Caco-2 (cell line): Measurements from ENCODE around the gene TESMIN. TPM values are rescaled to one million over a fixed set of nuclear protein-coding genes. Genes with fewer than 3 reads are reported as not detected.

Source experiments
- BruUV-seq: library from RNA; stranded (reverse); fragments of 400-500 nt; replicated peaks from 2 replicates; lab custom pipeline; 2021; lab: Mats Ljungman, UMichigan
- CTCF ChIA-PET: fragments of 300-600 bp; sonication (Branson Sonifier 250); formaldehyde crosslinking; loops from one replicate; lab custom pipeline; 2022; ENCODE audit warnings: antibody characterized with exemption; lab: Charles Lee
- POLR2A ChIA-PET: fragments of 300-600 bp; sonication (Branson Sonifier 250); formaldehyde crosslinking; loops from one replicate; lab custom pipeline; 2022; ENCODE audit warnings: antibody characterized with exemption; lab: Charles Lee
- DNase-seq, 2 experiments: peaks; one replicate each; pipeline versions ENCODE4 v3.0.0 to v3.0.0-alpha.2; 2020 to 2022
- H3K27me3 ChIP-seq: replicated peaks from 2 replicates; pipeline ENCODE4 v1.6.0; 2011; ENCODE audit warnings: low read length; ENCODE audit not compliant: control insufficient read depth, insufficient read depth
- H3K36me3 ChIP-seq: 2 replicates; pipeline ENCODE4 v1.5.1; 2011; ENCODE audit warnings: low read length; ENCODE audit not compliant: control insufficient read depth, insufficient read depth
- H3K4me1 ChIP-seq: fragments of 250-450 bp; sonication (Bioruptor Pico); 2 replicates; pipeline ENCODE4 v1.5.1; 2020; ENCODE audit warnings: mild to moderate bottlenecking
- H3K4me3 ChIP-seq: 2 replicates; pipeline ENCODE4 v1.5.1; 2011; ENCODE audit warnings: low read depth, mild to moderate bottlenecking, control low read depth, low read length
- H3K9me3 ChIP-seq: fragments of 250-450 bp; sonication (Bioruptor Pico); 2 replicates; pipeline ENCODE4 v1.5.1; 2020; ENCODE audit warnings: mild to moderate bottlenecking, moderate library complexity
- H3K27ac Mint-ChIP-seq: one replicate; pipeline ENCODE4 v1.8.0; 2022; ENCODE audit warnings: mixed read lengths; ENCODE audit not compliant: unreplicated experiment
- H3K27me3 Mint-ChIP-seq: one replicate; pipeline ENCODE4 v1.8.0; 2022; ENCODE audit warnings: mixed read lengths; ENCODE audit not compliant: insufficient read depth, unreplicated experiment
- H3K36me3 Mint-ChIP-seq: one replicate; pipeline ENCODE4 v1.8.0; 2022; ENCODE audit warnings: mild to moderate bottlenecking, mixed read lengths; ENCODE audit not compliant: insufficient read depth, unreplicated experiment
- H3K4me1 Mint-ChIP-seq: one replicate; pipeline ENCODE4 v1.8.0; 2022; ENCODE audit warnings: low read depth, mixed read lengths; ENCODE audit not compliant: unreplicated experiment
- H3K4me3 Mint-ChIP-seq: one replicate; pipeline ENCODE4 v1.8.0; 2022; ENCODE audit warnings: mild to moderate bottlenecking, moderate library complexity, mixed read lengths; ENCODE audit not compliant: unreplicated experiment
- H3K9me3 Mint-ChIP-seq: one replicate; pipeline ENCODE4 v1.8.0; 2022; ENCODE audit warnings: mixed read lengths; ENCODE audit not compliant: unreplicated experiment
- CTCF ChIP-seq, 2 experiments: fragments of 200-600 bp in 1 of 2; IDR thresholded peaks; 1 replicate in 1 of 2; 2 replicates in 1 of 2; pipeline versions ENCODE4 v1.5.1 to v1.8.0; 2011 to 2022; ENCODE audit warnings: antibody characterized with exemption in 1 of 2, control low read depth in 1 of 2, inconsistent platforms in 1 of 2, low read depth in 1 of 2, low read length in 1 of 2, mild to moderate bottlenecking in 1 of 2, moderate library complexity in 1 of 2; ENCODE audit not compliant: insufficient read depth in 1 of 2, severe bottlenecking in 1 of 2, unreplicated experiment in 1 of 2
- intact Hi-C: fragments of 100-400 bp; cut with micrococcal nuclease; formaldehyde crosslinking; loops from one replicate; pipeline ENCODE4 v1.10.0; 2022; ENCODE audit not compliant: unreplicated experiment
- total RNA-seq: library from RNA; stranded (reverse); gene quantifications from 2 replicates; pipeline ENCODE4 v1.2.3, GENCODE V29; 2022

TESMIN gene
- total RNA-seq, 1 experiment from 2014 or later: 26.2 TPM

- H3K36me3 Mint-ChIP-seq: no peaks in the 10 kb centered on the region
- peak overlapping the region; percentile 16 for H3K27ac Mint-ChIP-seq
- CTCF ChIA-PET: no interaction called here
These were observed 10.5 kb upstream of the TESMIN start for GRCh38 chr11:68761801-68762200.

DNA sequence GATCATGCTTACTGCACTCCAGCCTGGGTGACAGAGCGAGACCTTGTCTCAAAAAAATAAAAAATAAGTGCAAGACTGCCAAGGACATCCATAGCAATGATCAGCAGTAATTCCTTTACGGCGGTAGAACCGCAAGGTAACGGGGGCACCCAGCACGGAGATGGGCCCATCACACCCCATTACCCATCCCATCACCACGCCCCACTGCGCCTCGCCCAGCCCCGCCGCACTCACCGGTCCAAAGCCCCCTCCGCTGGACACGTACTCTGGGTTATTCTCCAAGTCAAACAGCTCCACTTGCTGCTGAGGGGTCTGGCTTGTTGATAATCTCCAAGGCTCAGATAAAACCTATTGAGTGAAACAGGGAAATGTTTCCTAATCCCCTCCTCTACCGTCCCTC is 8.7 kb upstream of the TESMIN start:
- Mint-ChIP-seq H3K4me3 (no peak overlapping the region), H3K4me1 (peaks cover 9% of the 10 kb centered on the region), H3K27ac (no peak overlapping the region), H3K9me3 (no peaks in the 10 kb centered on the region), H3K36me3 (no peaks in the 10 kb centered on the region), H3K27me3 (peaks cover 4% of the 10 kb centered on the region)
- intact Hi-C loops: no loop called here
- Histone ChIP-seq H3K4me3 (no peak overlapping the region), H3K27me3 (no peaks in the 10 kb centered on the region), H3K36me3 (no peaks in the 10 kb centered on the region), H3K9me3 (no peaks in the 10 kb centered on the region), H3K4me1 (peaks cover 3% of the 10 kb centered on the region)
- no TSS peak for BruUV-seq
- no peak for TF ChIP-seq CTCF (IDR thresholded peaks at IDR 0.05; ENCODE audit: insufficient read depth in 1 of 2, low read depth in 1 of 2, low read length in 1 of 2, severe bottlenecking in 1 of 2, unreplicated experiment in 1 of 2)
- no peak for DNase-seq
- POLR2A ChIA-PET: no interaction called here
- CTCF ChIA-PET: no interaction called here

More at GRCh38 chr11:68761801-68762200, 10.5 kb upstream of the TESMIN start:
- POLR2A ChIA-PET: interaction anchor here (0.5 kb wide), 1 partner anchor 10 kb away, joined by 3 read pairs; no protein-coding TSS in a partner anchor
- Histone ChIP-seq H3K9me3 (no peaks in the 10 kb centered on the region), H3K27me3 (no peaks in the 10 kb centered on the region), H3K4me1 (peaks cover 3% of the 10 kb centered on the region), H3K4me3 (no peak overlapping the region), H3K36me3 (no peaks in the 10 kb centered on the region)
- Mint-ChIP-seq H3K27me3 (peaks cover 4% of the 10 kb centered on the region), H3K4me3 (no peak overlapping the region), H3K4me1 (peaks cover 7% of the 10 kb centered on the region), H3K9me3 (no peaks in the 10 kb centered on the region)
- DNase-seq: no peak
- no TSS peak for BruUV-seq
- TF ChIP-seq CTCF (IDR thresholded peaks at IDR 0.05; ENCODE audit: insufficient read depth in 1 of 2, low read depth in 1 of 2, low read length in 1 of 2, severe bottlenecking in 1 of 2, unreplicated experiment in 1 of 2): no peak
- intact Hi-C loops: no loop called here

GRCh38 chr11:68757711-68758110 is 6.4 kb upstream of the TESMIN start:
- DNase-seq: no peak
- Mint-ChIP-seq H3K4me1 (peaks cover 12% of the 10 kb centered on the region), H3K27ac (no peak overlapping the region), H3K9me3 (no peaks in the 10 kb centered on the region), H3K4me3 (no peak overlapping the region), H3K27me3 (peaks cover 9% of the 10 kb centered on the region), H3K36me3 (peaks cover 7% of the 10 kb centered on the region)
- intact Hi-C loops: no loop called here
- ChIA-PET CTCF (no interaction called here), POLR2A (no interaction called here)
- TF ChIP-seq CTCF (IDR thresholded peaks at IDR 0.05; ENCODE audit: insufficient read depth in 1 of 2, low read depth in 1 of 2, low read length in 1 of 2, severe bottlenecking in 1 of 2, unreplicated experiment in 1 of 2): no peak
- Histone ChIP-seq H3K27me3 (no peaks in the 10 kb centered on the region), H3K4me3 (no peak overlapping the region), H3K4me1 (no peaks in the 10 kb centered on the region), H3K9me3 (no peaks in the 10 kb centered on the region), H3K36me3 (no peaks in the 10 kb centered on the region)
- no TSS peak for BruUV-seq
